NCI-H524 (cell line): ENCODE data around the gene DUOX1.

Experiments used
- DNase-seq, 2 experiments: peaks; one replicate each; lab custom pipeline; 2025; lab: John Stamatoyannopoulos, UW

The DUOX1 gene

GRCh38 chr15:45106002-45106790 is 23.6 kb upstream of the DUOX1 start:
- DNase-seq, result no peak

GRCh38 chr15:45107941-45108630 is 21.7 kb upstream of the DUOX1 start:
- DNase-seq, result no peak

- DNase-seq, result no peak
These were observed 19.5 kb upstream of the DUOX1 start for GRCh38 chr15:45110256-45110820.

- DNase-seq, result no peak
These were observed 18.2 kb upstream of the DUOX1 start for GRCh38 chr15:45111390-45112142.

GRCh38 chr15:45112143-45112590 is 17.6 kb upstream of the DUOX1 start:
- DNase-seq, result no peak

- DNase-seq, result peak; percentile 39 to 61
These were observed 17.0 kb upstream of the DUOX1 start for GRCh38 chr15:45112591-45113379.

- DNase-seq, result peak; percentile 39 to 69
These were observed 16.3 kb upstream of the DUOX1 start for GRCh38 chr15:45113380-45113990.

GRCh38 chr15:45114076-45114750 is 15.6 kb upstream of the DUOX1 start, which contains the start of the genes DUOX2 and DUOXA2:
TSS of gene DUOX2 (minus strand) at chr15:45114172. CDS start at chr15:45113411, 761 bp downstream.
TSS of gene DUOXA2 (plus strand) at chr15:45114326. CDS start at chr15:45114606, 280 bp downstream.
- peak in 1 of 2 experiments; percentile 40 for DNase-seq

- DNase-seq, result no peak
These were observed 15.1 kb upstream of the DUOX1 start for GRCh38 chr15:45114751-45115085.

GRCh38 chr15:45115312-45115820 is 14.4 kb upstream of the DUOX1 start:
- no peak for DNase-seq

- DNase-seq, result no peak
These were observed 13.8 kb upstream of the DUOX1 start for GRCh38 chr15:45116006-45116481.

GRCh38 chr15:45116482-45117307 is 13.1 kb upstream of the DUOX1 start:
- DNase-seq, result peak in 1 of 2 experiments; percentile 52

GRCh38 chr15:45117308-45118130 is 12.3 kb upstream of the DUOX1 start:
- DNase-seq, result no peak

GRCh38 chr15:45118131-45118588 is 11.6 kb upstream of the DUOX1 start:
- DNase-seq, result peak; percentile 92 to 95

GRCh38 chr15:45118996-45119395 is 10.8 kb upstream of the DUOX1 start:
- no peak for DNase-seq

GRCh38 chr15:45120081-45120972 is 9.5 kb upstream of the DUOX1 start:
- no peak for DNase-seq

GRCh38 chr15:45121020-45121419 is 8.8 kb upstream of the DUOX1 start:
- DNase-seq, result no peak
